Ascending aorta (tissue), 2 donors: ENCODE data around the gene GJE1. TPM values are rescaled to one million over a fixed set of nuclear protein-coding genes. Genes with fewer than 3 reads are reported as not detected.
"Not testable (repeated sequence)": the region's sequence is repeated elsewhere in the genome, so short reads cannot be mapped to it uniquely, and the experiment has no call there.

Experiments used
- DNase-seq, 2 donors: peaks; one replicate each; pipeline ENCODE4 v3.0.0-alpha.2; 2019; ENCODE audit warnings: low spot score in 2 of 2
- H3K27ac ChIP-seq, 2 donors: fragments of 200-600 bp; sonication (generic); one replicate each; pipeline ENCODE4 v1.5.1; 2016 to 2017; ENCODE audit warnings: mild to moderate bottlenecking in 1 of 2
- H3K27me3 ChIP-seq: fragments of 200-600 bp; sonication (generic); one replicate; pipeline ENCODE4 v1.5.1; 2017
- H3K36me3 ChIP-seq, 2 donors: fragments of 200-600 bp; sonication (generic); one replicate each; pipeline ENCODE4 v1.5.1; 2016
- H3K4me1 ChIP-seq, 2 donors: fragments of 200-600 bp; sonication (generic); one replicate each; pipeline ENCODE4 v1.5.1; 2016 to 2017; ENCODE audit warnings: mild to moderate bottlenecking in 1 of 2
- H3K4me3 ChIP-seq, 2 donors: fragments of 200-600 bp; sonication (generic); one replicate each; pipeline ENCODE4 v1.5.1; 2016 to 2017; ENCODE audit warnings: mild to moderate bottlenecking in 1 of 2
- H3K9me3 ChIP-seq, 2 donors: fragments of 200-600 bp; sonication (generic); one replicate each; pipeline ENCODE4 v1.5.1; 2016
- intact Hi-C: fragments of 100-400 bp; cut with DNase I; formaldehyde crosslinking; loops from one replicate; pipeline ENCODE4 v1.15.1; 2023
- total RNA-seq: library from RNA; depleted of rRNA; stranded (reverse); fragments of >200 nt; gene quantifications from one replicate; pipeline ENCODE4 v1.1.0, GENCODE V29; 2016
- TF ChIP-seq, protein P1 (sequence below), 3 experiments: fragments of 200-600 bp in 2 of 3; fragments of 450-650 bp in 1 of 3; sonication (generic) in 2 of 3; IDR thresholded peaks; one replicate each; pipeline ENCODE4 v1.5.1; 2016 to 2019; ENCODE audit warnings: antibody characterized with exemption in 3 of 3, mild to moderate bottlenecking in 1 of 3, moderate library complexity in 1 of 3

Gene GJE1
- total RNA-seq, 1 donor from 2014 or later, result not detected

DNA sequence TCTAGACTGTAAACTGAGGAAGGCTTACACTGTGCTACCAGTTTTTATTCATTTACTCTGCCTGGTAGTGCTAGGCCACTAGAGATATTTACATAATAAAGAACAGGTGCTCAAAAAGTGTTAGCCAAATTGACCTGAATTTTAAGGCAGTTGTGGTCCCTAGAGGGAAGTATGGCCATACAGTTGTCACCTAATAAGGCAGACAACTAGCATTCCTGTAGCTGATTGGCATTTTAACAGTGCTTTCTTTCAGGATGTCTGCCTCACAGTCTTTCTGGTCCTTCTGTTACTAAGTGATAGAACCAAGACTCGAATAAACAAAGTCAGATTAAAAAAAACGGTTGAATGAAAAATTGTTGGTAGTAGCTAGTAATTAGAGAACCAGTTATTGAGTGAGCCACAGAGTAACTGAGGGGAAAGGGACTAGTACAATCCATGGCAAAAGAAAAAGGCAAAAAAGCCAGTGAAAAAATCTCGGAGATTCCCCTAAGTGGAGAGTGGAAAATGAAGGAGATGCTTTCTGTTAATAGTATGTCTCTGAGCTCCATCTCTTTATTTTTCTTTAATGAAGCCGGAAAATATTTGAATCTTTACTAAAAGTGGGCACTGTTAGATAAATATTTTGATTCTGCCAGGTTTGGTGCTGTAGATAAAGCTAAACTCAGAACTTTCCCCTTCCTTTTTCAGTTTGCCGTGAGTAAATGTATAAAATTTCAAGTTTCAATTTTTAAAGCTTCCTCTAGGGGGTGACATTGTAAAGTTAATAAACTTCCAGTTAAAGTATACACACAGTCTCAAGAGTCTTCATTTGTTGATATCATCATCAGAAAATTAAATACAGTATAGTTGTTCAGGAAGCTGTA is 23.4 kb downstream of the GJE1 start:
- no peak for DNase-seq
- Histone ChIP-seq H3K27me3 (no peaks in the 10 kb centered on the region), H3K36me3 (no peaks in the 10 kb centered on the region), H3K9me3 (no peaks in the 10 kb centered on the region), H3K4me3 (peak overlapping the region in 1 of 2 donors; percentile 11), H3K27ac (no peak overlapping the region), H3K4me1 (peaks cover 0 to 18% of the 10 kb centered on the region in 2 donors)
- TF ChIP-seq, protein P1, sequence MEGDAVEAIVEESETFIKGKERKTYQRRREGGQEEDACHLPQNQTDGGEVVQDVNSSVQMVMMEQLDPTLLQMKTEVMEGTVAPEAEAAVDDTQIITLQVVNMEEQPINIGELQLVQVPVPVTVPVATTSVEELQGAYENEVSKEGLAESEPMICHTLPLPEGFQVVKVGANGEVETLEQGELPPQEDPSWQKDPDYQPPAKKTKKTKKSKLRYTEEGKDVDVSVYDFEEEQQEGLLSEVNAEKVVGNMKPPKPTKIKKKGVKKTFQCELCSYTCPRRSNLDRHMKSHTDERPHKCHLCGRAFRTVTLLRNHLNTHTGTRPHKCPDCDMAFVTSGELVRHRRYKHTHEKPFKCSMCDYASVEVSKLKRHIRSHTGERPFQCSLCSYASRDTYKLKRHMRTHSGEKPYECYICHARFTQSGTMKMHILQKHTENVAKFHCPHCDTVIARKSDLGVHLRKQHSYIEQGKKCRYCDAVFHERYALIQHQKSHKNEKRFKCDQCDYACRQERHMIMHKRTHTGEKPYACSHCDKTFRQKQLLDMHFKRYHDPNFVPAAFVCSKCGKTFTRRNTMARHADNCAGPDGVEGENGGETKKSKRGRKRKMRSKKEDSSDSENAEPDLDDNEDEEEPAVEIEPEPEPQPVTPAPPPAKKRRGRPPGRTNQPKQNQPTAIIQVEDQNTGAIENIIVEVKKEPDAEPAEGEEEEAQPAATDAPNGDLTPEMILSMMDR (IDR thresholded peaks at IDR 0.05), result peak in 2 of 3 experiments; percentile 34 to 47
- intact Hi-C loops, result loop anchor here (5.0 kb wide), 1 partner anchor 231 kb away; no protein-coding TSS in a partner anchor

DNA sequence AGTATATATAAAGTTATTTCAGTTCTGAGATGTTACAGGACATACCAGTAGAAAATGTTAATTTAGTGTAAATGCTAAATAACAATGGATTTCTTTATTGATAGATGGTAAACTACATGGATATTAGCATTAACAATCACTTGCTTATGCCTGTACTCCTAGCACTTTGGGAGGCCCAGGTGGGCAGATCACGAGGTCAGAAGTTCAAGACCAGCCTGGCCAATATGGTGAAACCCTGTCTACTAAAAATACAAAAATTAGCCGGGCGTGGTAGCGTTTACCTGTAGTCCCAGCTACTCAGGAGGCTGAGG is 24.0 kb downstream of the GJE1 start:
- H3K9me3 ChIP-seq, H3K27me3 ChIP-seq, DNase-seq, H3K27ac ChIP-seq, H3K4me3 ChIP-seq, H3K36me3 ChIP-seq: not testable (repeated sequence)
- H3K4me1 ChIP-seq, result peaks cover 0 to 17% of the 10 kb centered on the region in 2 donors
- intact Hi-C loops, result loop anchor here (5.0 kb wide), 1 partner anchor 231 kb away; no protein-coding TSS in a partner anchor

DNA sequence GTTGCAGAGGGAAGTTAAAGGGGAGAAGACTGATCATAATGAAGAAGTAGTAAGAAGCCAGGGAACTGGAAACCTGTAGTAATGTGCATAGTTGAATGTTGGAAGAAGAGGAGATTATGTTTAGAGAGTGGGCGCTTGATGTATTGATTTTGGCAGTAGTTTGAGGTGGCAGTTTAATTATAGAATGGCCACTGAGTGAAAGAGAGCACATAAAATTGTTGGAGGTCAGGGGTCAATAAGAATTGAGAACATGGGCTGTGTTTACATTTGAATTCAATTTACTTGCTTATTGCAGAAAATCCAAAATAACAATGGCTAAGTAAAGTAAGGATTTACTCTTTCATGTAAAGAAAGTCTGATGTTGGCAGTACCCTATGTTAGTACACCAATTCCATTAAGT is 30.1 kb downstream of the GJE1 start:
- intact Hi-C loops, result no loop called here
- Histone ChIP-seq H3K4me3 (no peak overlapping the region), H3K27me3 (no peaks in the 10 kb centered on the region), H3K9me3 (no peaks in the 10 kb centered on the region), H3K36me3 (peaks cover 0 to 16% of the 10 kb centered on the region in 2 donors), H3K4me1 (peaks cover 0 to 10% of the 10 kb centered on the region in 2 donors), H3K27ac (no peak overlapping the region)
- no peak for DNase-seq
- TF ChIP-seq, protein P1 (IDR thresholded peaks at IDR 0.05), result no peak

DNA sequence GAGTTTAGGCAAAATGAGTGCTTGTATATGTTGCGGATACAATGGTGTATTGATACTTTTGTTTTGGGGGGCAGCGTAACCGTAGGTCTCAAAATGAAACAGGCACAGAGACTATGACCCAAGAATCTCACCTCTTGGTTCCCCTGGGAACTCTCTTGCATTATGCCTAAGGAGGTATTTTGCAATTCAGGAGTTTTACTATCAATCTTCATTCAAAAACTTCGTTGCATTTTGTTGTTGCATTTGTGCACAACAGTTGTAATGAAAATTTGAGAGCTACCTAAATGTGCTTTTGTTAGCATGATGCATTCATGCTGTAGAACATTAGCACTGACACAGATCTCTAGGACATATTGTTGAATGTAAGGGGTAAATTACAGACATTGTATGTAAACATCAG is 32.5 kb downstream of the GJE1 start:
- Histone ChIP-seq H3K4me3 (no peak overlapping the region), H3K4me1 (peaks cover 0 to 10% of the 10 kb centered on the region in 2 donors), H3K27me3 (no peaks in the 10 kb centered on the region), H3K9me3 (no peaks in the 10 kb centered on the region), H3K27ac (no peak overlapping the region), H3K36me3 (peaks cover 4 to 18% of the 10 kb centered on the region in 2 donors)
- TF ChIP-seq, protein P1 (IDR thresholded peaks at IDR 0.05), result no peak
- no peak for DNase-seq
- intact Hi-C loops, result no loop called here

DNA sequence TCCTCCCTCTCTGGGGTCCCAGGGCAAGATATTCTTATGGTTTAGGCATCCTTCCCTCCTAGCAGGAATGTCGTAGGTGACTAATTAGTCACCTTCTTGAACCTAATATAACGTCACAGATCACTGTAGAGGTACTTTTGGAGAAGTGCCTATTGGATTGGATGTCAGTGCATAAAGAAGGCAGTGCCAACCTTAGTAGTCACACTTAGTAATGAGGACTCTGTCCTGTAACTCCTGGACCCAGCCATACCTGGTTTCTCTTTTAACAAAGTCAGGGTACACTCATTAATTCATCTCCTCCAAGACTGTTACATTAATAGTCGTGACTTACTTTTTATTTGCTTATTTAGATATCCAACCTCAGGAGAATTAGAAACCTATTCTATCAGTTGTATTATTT is 34.3 kb downstream of the GJE1 start:
- H3K36me3 ChIP-seq, result peaks cover 18 to 36% of the 10 kb centered on the region in 2 donors
- no peak overlapping the region for H3K4me3 ChIP-seq
- DNase-seq, result no peak
- no peak overlapping the region for H3K27ac ChIP-seq
- peaks cover 0 to 10% of the 10 kb centered on the region in 2 donors for H3K4me1 ChIP-seq
- no peaks in the 10 kb centered on the region for H3K27me3 ChIP-seq
- intact Hi-C loops, result no loop called here
- TF ChIP-seq, protein P1 (IDR thresholded peaks at IDR 0.05), result no peak
- no peaks in the 10 kb centered on the region for H3K9me3 ChIP-seq

DNA sequence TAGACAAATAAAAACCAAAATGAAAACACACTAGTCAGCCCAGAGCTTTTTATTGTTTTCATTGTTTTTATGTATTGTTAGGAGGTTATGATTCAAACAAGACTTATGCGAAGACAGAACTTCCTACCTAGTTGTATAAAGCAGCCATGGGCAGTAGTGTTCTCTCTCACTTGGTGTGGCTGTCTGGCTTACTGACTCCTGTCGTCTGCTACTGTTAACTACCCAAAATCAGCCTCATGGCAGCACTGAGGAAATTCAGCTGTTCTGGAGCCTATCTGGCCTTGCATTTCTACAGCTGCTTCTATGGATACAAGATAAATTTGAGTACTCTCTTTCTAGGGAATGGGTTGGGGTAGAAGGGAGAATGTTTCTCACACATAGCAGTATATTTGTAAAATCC is 34.8 kb downstream of the GJE1 start:
- no peak for DNase-seq
- Histone ChIP-seq H3K27ac (no peak overlapping the region), H3K9me3 (no peaks in the 10 kb centered on the region), H3K4me3 (no peak overlapping the region), H3K36me3 (peaks cover 20 to 40% of the 10 kb centered on the region in 2 donors), H3K4me1 (peaks cover 0 to 10% of the 10 kb centered on the region in 2 donors), H3K27me3 (no peaks in the 10 kb centered on the region)
- intact Hi-C loops, result no loop called here
- TF ChIP-seq, protein P1 (IDR thresholded peaks at IDR 0.05), result no peak
